Muscle of back (tissue), 10 donors: Measurements from ENCODE around the gene PROSER1. TPM values are rescaled to one million over a fixed set of nuclear protein-coding genes. Genes with fewer than 3 reads are reported as not detected.

ENCODE experiments used
- polyA plus RNA-seq, 10 donors: library from polyadenylated mRNA; unstranded; fragments of 120-200 nt; gene quantifications; one replicate each; pipeline ENCODE4 v1.2.1, GENCODE V29; 2013; ENCODE audit not compliant: insufficient read length in 10 of 10

PROSER1 gene
- polyA plus RNA-seq, 10 donors, result 16.8 to 32.8 (median 25.4) TPM

Other genes with a start within 250 kb of the PROSER1 start
- under 1 TPM in 6 of 10 donors, not detected in 4; 0.10 to 0.26 (median 0.13) TPM for gene STOML3, start 47.3 kb downstream of the PROSER1 start, polyA plus RNA-seq
- gene NHLRC3, start 367 bp upstream of the PROSER1 start, polyA plus RNA-seq, result 10 to 100 TPM; 24.5 to 48.6 (median 30.1) TPM